Type B pancreatic cell (in vitro differentiated cells): Measurements from ENCODE around the gene TEX9. TPM values are rescaled to one million over a fixed set of nuclear protein-coding genes. Genes with fewer than 3 reads are reported as not detected.

Source experiments
- DNase-seq: peaks from one replicate; pipeline ENCODE4 v3.0.0; 2021; ENCODE audit warnings: mixed read lengths; ENCODE audit not compliant: unreplicated experiment; ENCODE audit errors: extremely low spot score
- H3K27ac Mint-ChIP-seq: 2 replicates; pipeline ENCODE4 v1.8.0; 2021; ENCODE audit warnings: mild to moderate bottlenecking, mixed read lengths
- H3K27me3 Mint-ChIP-seq: 2 replicates; pipeline ENCODE4 v1.8.0; 2021; ENCODE audit warnings: mixed read lengths
- H3K36me3 Mint-ChIP-seq: 2 replicates; pipeline ENCODE4 v1.8.0; 2021; ENCODE audit warnings: mixed read lengths
- H3K4me1 Mint-ChIP-seq: one replicate; pipeline ENCODE4 v1.8.0; 2021; ENCODE audit warnings: mixed read lengths; ENCODE audit not compliant: unreplicated experiment
- H3K4me3 Mint-ChIP-seq: 2 replicates; pipeline ENCODE4 v1.8.0; 2021; ENCODE audit warnings: mild to moderate bottlenecking, mixed read lengths
- H3K9me3 Mint-ChIP-seq: 2 replicates; pipeline ENCODE4 v1.8.0; 2021; ENCODE audit warnings: mixed read lengths
- total RNA-seq: library from RNA; stranded (reverse); gene quantifications from 2 replicates; pipeline ENCODE4 v1.2.1, GENCODE V29; 2021; ENCODE audit warnings: low replicate concordance
- TF ChIP-seq, protein P1 (sequence below): fragments of 200-600 bp; sonication (generic); conservative IDR thresholded peaks from 2 replicates; pipeline ENCODE4 v1.5.0; 2021; ENCODE audit warnings: antibody characterized with exemption, mild to moderate bottlenecking

TEX9 gene
- total RNA-seq, 1 donor from 2014 or later: 23.7 TPM

DNA sequence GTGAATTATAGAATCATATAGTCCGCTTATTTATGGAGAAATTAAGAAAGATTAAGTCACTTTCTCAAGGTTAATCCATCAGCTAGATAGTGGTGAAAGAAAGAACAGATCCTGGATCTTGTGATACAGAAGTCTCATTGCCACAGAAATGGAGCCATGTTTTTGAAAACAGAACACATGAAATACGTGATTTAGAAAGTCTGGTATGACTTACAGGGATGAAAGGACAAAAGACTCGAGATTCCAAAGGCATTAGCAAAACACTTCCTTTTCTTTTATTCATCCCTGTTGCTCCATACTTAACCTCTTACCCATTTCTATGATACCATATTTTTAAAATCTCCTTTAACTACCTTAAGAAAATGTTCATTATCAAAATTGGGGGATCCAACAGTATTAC, 40.0 kb upstream of the TEX9 start:
- TF ChIP-seq, protein P1, sequence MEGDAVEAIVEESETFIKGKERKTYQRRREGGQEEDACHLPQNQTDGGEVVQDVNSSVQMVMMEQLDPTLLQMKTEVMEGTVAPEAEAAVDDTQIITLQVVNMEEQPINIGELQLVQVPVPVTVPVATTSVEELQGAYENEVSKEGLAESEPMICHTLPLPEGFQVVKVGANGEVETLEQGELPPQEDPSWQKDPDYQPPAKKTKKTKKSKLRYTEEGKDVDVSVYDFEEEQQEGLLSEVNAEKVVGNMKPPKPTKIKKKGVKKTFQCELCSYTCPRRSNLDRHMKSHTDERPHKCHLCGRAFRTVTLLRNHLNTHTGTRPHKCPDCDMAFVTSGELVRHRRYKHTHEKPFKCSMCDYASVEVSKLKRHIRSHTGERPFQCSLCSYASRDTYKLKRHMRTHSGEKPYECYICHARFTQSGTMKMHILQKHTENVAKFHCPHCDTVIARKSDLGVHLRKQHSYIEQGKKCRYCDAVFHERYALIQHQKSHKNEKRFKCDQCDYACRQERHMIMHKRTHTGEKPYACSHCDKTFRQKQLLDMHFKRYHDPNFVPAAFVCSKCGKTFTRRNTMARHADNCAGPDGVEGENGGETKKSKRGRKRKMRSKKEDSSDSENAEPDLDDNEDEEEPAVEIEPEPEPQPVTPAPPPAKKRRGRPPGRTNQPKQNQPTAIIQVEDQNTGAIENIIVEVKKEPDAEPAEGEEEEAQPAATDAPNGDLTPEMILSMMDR: no peak
- no peak for DNase-seq
- no peaks in the 10 kb centered on the region for H3K36me3 Mint-ChIP-seq
- no peaks in the 10 kb centered on the region for H3K9me3 Mint-ChIP-seq
- H3K4me3 Mint-ChIP-seq: no peak overlapping the region
- H3K27ac Mint-ChIP-seq: no peak overlapping the region
- no peaks in the 10 kb centered on the region for H3K4me1 Mint-ChIP-seq
- peaks cover 7% of the 10 kb centered on the region for H3K27me3 Mint-ChIP-seq

GRCh38 chr15:56327721-56328502, 37.3 kb upstream of the TEX9 start:
- H3K27me3 Mint-ChIP-seq: peaks cover 4% of the 10 kb centered on the region
- TF ChIP-seq, protein P1: no peak
- peaks cover 8% of the 10 kb centered on the region for H3K9me3 Mint-ChIP-seq
- no peak for DNase-seq
- H3K4me1 Mint-ChIP-seq: no peaks in the 10 kb centered on the region
- no peak overlapping the region for H3K27ac Mint-ChIP-seq
- no peaks in the 10 kb centered on the region for H3K36me3 Mint-ChIP-seq
- H3K4me3 Mint-ChIP-seq: no peak overlapping the region

DNA sequence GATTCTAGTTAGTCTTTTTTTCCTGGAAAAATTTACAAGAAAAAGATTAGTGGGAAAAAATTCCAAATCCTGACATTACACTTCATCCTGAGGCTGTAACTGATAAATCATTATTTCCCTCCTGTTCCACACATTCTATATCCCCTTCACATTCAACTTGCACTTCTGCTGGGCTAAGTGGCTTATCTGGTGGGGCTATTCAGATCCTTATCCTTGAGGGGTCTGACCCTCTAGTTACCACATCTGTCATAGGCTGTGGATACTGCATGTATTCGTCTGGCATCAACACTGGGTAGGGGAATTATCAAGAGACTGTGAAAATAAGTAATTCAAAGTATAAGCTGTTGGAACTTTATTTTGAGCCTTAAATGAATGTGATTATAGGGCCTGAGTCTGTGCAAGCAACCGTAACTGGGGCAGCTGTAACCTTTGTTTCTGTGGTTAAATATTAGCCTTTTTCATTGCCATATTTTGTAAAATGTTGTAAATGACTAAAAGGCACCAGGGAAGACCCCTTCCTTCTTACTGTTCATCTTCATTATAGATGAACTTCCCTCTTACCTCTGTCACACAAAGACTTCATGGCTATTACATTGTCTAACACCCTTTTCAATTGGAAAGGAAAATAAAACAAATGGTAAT, 28.0 kb upstream of the TEX9 start:
- no peak overlapping the region for H3K27ac Mint-ChIP-seq
- no peak for DNase-seq
- H3K36me3 Mint-ChIP-seq: no peaks in the 10 kb centered on the region
- no peak overlapping the region for H3K4me3 Mint-ChIP-seq
- TF ChIP-seq, protein P1: no peak
- H3K9me3 Mint-ChIP-seq: no peaks in the 10 kb centered on the region
- peaks cover 3% of the 10 kb centered on the region for H3K4me1 Mint-ChIP-seq
- H3K27me3 Mint-ChIP-seq: no peaks in the 10 kb centered on the region

DNA sequence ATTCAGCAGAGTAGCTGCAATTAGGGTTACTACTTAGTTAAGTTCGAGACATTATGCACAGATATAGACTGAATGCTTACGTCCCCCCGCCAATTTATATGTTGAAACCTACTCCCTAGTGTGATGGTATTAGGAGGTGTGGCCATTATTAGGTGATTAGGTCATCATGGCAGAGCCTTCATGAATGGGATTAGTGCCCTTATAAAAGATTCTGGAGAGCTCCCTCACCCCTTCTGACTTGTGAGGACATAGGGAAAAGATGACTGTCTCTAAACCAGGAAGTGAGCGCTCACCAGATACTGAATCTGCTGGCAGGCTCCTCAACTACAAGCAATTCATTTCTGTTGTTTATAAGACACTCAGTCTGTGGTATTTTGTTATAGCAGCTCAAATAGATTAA, 25.6 kb upstream of the TEX9 start:
- Mint-ChIP-seq H3K27me3 (no peaks in the 10 kb centered on the region), H3K9me3 (no peaks in the 10 kb centered on the region)

DNA sequence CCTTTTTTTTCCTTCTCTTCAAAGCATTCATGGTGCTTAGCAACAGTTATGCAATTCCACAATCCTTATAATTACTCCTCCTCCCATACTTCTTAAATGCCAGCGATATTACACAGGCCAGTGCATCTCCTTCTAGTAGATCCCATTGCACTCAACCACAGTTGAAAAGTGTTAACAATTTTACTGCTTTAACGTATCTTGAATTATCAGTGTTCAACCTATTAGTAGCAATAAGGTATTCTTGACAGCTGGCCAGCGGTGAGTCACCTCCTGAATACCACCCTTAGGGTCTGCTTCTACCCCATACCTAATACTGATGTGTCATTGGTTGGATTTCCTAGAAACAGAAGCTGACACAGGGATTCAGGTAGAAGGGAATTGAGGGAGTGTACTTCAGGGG, 24.0 kb upstream of the TEX9 start:
- Mint-ChIP-seq H3K9me3 (no peaks in the 10 kb centered on the region), H3K4me3 (no peak overlapping the region), H3K27ac (no peak overlapping the region), H3K4me1 (peaks cover 3% of the 10 kb centered on the region), H3K27me3 (peaks cover 3% of the 10 kb centered on the region), H3K36me3 (no peaks in the 10 kb centered on the region)
- no peak for DNase-seq
- TF ChIP-seq, protein P1: no peak

More for the DNA sequence above, 25.6 kb upstream of the TEX9 start:
- no peak for DNase-seq
- Mint-ChIP-seq H3K4me3 (no peak overlapping the region), H3K4me1 (peaks cover 3% of the 10 kb centered on the region), H3K36me3 (no peaks in the 10 kb centered on the region), H3K27ac (no peak overlapping the region)
- TF ChIP-seq, protein P1: no peak
